ENCODE measurements around the gene ZFHX3.

Gene ZFHX3

DNA sequence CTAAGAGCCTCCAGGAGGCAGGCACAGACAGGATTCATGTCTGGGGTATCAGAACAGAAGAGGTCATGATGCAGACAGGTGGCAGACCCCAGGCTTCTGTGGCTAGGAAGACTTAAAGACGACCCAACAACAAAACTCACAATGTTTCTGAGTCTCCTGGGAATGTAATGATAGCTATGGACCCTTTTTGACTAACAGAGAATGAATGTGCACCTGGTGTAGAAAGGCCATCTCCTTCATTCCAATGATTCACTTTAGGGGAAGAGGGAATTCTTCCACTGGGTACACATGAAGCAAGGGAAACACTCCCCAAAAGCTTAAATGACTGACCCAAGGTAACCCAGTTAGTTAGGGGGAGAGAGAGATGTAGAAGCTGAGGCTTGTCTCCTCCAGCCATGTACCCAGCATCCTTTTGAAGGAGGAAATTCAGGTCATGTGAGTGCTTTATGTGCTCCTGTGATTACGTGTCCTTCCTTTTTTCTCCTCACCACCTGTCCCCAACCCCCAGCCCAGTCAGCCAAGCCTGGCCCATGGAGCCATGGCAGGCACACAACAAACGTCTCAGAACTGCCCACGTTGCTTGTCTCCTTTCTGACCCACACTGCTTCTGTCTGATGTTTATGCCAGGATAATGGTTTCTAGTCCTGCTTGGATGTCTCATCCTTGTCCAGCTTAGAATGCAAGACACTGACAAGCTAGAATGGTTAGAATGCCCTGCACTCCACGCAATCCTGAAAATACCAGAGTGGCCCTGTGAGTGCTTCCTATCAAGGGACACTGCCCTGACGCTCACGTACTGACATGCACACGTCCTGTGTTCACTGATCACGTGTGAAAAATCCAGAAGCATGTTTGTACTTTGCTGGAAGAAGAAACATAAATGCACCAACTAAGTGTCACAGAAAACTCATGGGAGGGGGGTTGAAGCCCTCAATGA is 156.4 kb downstream of the ZFHX3 start:
- DNase-seq (ENCODE audit: extremely low spot score, insufficient read length, low read depth), result no peak
- FAIRE-seq, result no peak

GRCh38 chr16:72890587-72890986 is 157.3 kb downstream of the ZFHX3 start:
- FAIRE-seq (no peak), DNase-seq (ENCODE audit: extremely low spot score, insufficient read length, low read depth) (no peak)

GRCh38 chr16:72889616-72890582 is 158.0 kb downstream of the ZFHX3 start:
- DNase-seq (ENCODE audit: extremely low spot score, insufficient read length, low read depth) (no peak), FAIRE-seq (no peak)

DNA sequence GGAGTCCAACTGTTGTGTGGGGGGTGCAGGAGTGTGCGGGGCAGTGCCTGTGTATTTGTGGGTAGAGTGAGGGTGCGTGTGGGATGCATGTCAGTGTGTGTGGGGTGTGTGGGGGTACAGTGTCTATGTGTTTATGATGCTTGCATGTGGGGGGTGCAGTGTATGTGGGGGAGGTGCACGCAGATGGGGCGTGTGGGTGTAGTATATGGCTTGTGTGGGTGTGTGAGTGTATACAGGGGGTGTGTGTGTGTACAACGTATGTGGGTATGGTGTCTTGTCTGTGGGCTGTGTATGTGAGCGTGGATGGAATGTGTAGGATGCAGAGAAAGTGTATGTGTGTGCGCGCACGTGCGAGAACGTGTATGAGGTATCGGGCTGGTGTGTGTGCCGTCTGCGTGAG is 160.4 kb downstream of the ZFHX3 start:
- DNase-seq (ENCODE audit: extremely low spot score, insufficient read length, low read depth), result no peak
- FAIRE-seq, result no peak

DNA sequence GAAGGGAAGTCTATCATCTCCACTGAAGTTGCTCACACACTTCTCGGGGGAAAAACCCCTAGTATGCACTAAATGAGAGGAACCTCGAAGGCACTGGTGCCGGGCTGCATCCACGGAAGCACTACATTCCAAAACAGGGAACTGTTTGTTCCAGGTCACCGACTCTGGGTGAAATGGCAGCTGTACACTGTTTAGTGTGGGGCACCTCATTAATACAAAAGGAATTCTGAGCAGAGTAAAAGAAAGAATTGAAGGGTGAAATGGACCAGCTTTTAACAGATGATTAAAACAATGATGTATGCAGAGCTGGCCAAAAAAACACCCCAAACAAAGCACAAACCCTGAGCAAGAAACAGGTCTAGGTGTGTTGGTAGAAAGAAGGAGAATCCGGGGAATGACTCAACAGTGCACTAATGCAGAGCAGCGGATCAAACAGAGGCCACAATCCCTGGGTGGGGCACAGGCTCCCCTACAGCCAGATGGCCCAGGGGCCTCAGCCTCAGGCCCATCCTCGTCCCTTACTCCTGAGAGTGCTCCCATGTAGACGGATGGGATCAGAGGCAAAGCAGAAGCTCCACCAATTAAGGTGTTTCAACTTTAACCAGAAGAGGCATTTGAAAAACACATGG is 161.5 kb downstream of the ZFHX3 start:
- no peak for FAIRE-seq
- no peak for DNase-seq (ENCODE audit: extremely low spot score, insufficient read length, low read depth)

- FAIRE-seq (no peak), DNase-seq (ENCODE audit: extremely low spot score, insufficient read length, low read depth) (no peak)
Observed at GRCh38 chr16:72884573-72884972, 163.4 kb downstream of the ZFHX3 start.

DNA sequence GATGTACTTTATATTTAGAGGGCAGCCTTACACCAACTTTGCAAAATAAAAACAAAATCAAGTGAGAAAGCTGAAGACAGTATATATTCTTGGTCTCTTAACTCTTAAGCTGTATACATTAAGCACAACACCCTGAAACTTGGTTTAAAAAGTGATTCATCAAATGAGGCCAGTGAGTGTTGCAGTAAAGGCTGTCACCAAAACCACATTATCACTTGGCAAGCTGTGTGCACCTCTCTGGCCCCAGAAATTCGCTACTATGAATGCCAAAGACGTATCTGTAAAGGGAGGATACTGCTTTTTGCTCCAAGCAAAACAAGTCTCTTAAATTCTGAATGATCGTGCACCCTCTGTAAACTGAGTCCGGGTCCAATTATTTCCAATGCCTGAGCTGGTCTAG is 163.9 kb downstream of the ZFHX3 start:
- no peak for DNase-seq (ENCODE audit: extremely low spot score, insufficient read length, low read depth)
- no peak for FAIRE-seq

GRCh38 chr16:72879846-72880245 is 168.1 kb downstream of the ZFHX3 start:
- DNase-seq (ENCODE audit: extremely low spot score, insufficient read length, low read depth) (no peak), FAIRE-seq (no peak)

DNA sequence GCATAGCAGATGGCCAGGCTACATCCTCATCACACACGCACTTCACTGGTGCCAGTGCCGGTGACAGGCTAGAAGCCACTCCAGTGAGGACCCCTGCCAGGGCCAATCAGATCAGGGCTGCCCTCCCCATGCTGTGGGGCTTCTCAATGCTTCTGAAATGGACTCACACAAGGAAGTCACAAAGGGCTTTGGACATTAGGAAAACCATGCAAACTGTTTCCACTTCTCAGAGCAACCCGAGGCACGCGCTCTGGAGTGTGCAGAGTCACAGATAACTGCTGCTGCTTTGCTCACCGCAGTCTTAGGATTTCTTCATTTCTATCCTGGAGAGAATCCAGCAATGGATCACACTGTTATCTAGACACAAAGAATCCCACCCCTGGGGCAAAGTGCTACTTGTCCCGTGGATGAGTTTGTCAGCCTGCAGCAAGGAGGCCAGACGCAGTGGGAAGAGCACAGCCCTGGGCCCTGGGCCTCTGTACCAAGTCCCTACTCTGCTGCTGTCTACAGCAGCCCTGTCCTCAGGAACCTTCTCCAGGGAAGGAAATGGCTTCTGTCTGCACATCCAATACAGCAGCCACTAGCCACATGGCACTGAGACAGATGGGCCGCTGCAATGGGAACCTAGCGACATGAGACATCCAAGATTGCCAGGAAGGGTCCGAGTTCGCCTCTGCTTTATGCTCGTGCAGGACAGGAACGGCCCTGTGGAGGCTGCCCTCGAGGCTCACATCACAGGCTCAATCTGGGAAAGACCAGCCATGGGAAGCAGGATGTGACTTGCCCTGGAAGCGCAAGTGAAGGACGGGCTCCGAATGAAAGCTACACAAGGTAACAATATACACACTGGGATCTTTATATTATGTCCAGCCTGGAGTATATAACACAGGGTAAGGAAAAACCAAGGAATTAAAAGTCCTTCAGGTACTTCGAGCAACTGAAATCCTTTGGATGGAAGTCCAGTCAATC is 169.3 kb downstream of the ZFHX3 start:
- no peak for DNase-seq (ENCODE audit: extremely low spot score, insufficient read length, low read depth)
- no peak for FAIRE-seq

- FAIRE-seq, result no peak
- no peak for DNase-seq (ENCODE audit: extremely low spot score, insufficient read length, low read depth)
Observed at GRCh38 chr16:72877374-72878028, 170.4 kb downstream of the ZFHX3 start.

GRCh38 chr16:72876981-72877373 is 171.0 kb downstream of the ZFHX3 start:
- FAIRE-seq (no peak), DNase-seq (ENCODE audit: extremely low spot score, insufficient read length, low read depth) (no peak)

DNA sequence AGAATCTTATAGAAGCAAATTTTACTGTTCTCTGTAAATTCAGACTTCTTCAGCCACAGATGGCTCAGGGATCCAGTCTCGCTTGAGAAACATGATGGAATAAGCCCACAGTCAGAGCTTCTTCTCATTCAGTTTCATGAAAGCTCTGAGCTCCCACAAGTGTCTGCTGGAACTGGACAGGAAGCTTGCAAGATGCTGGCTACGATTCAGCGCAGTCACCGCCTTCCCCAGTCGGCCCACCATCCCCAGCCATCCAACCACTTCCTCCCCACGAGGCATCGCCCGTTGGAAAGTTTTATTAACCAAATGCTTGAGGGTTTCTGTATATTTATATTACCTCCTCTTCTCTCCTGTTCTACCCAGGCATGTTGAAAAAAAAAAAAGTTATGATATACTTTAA is 171.7 kb downstream of the ZFHX3 start:
- DNase-seq (ENCODE audit: extremely low spot score, insufficient read length, low read depth) (no peak), FAIRE-seq (no peak)

- DNase-seq (ENCODE audit: extremely low spot score, insufficient read length, low read depth) (no peak), FAIRE-seq (no peak)
Observed at GRCh38 chr16:72875291-72876031, 172.5 kb downstream of the ZFHX3 start.

- DNase-seq (ENCODE audit: extremely low spot score, insufficient read length, low read depth) (no peak), FAIRE-seq (no peak)
Observed at GRCh38 chr16:72873853-72874252, 174.1 kb downstream of the ZFHX3 start.

DNA sequence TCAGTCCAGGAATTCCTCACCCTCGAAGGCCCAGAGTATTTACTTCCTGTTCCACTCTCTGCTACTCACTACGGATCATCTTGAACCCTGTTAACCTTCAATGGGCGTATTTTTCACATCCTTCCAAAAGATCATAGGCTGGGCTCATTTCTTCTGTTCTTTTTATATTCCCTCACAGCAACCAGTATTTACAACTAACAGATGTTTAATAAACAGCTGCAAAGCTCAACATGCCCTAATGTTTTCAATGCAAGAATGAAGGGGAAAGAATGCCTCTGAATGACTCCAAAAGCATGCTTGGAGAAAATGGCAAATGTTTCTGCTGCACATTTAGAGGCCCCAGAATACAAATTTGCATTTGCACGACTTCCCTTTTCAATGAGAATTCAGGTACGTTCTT is 174.9 kb downstream of the ZFHX3 start:
- FAIRE-seq, result no peak
- no peak for DNase-seq (ENCODE audit: extremely low spot score, insufficient read length, low read depth)

DNA sequence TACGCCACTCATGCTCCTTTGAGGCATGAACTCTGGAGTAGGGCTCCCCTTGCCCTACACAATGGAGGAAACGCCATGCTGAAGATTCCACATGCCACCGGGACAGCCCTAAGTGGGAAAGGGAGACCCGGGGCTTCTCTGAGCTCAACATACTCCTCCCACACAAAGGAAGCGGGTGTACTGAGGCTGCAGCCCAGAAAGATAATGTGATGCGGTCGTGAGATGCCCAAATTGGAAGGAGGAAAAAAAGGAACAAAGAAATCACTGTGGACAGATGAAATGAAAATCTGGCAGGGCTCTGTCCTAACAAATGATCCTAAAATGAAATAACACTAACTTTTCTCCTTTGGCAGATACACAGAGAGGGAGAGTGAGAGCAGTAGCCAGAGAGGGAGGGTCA is 182.1 kb downstream of the ZFHX3 start:
- DNase-seq (ENCODE audit: extremely low spot score, insufficient read length, low read depth) (no peak), FAIRE-seq (no peak)

GRCh38 chr16:72865258-72865657 is 182.7 kb downstream of the ZFHX3 start:
- no peak for FAIRE-seq
- no peak for DNase-seq (ENCODE audit: extremely low spot score, insufficient read length, low read depth)

DNA sequence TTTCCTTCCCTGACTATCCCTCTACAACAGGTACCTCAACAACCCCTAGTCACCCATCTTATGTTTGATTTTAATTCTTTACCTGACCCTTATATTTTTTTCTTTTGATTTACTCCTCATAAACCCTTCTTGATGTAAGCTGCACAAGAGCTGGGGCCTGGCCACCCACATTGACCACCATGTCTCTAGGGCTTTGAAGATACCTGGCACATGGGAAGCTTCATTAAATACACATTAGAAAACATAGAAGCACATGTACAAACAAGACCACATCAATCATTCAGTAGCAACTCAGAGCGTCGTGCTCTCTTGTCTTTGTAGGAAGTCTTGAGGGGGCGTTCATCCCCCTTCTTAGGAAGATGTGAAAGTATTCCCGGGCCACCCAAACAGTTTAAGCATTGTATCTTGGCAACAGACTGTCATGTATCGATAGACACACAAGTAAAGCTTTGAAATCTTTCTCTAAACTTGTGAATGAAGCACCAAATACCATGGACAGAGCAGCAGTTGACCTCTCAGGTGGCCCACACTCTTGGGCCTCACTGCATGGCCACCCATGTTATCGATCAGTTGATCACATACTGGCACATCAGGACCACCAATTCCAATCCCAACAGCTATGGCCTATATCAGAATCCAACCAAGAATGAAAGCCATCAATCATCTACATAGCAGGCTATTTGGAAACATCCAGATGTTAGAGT is 183.6 kb downstream of the ZFHX3 start:
- DNase-seq (ENCODE audit: extremely low spot score, insufficient read length, low read depth), result no peak
- FAIRE-seq, result no peak
